Neuronal stem cell (in vitro differentiated cells): Measurements from ENCODE around the gene SLC6A19.

Experiments used
- DNase-seq: peaks from one replicate; pipeline ENCODE4 v3.0.0-alpha.2; 2013; ENCODE audit warnings: low spot score
- H2AFZ ChIP-seq: one replicate; pipeline ENCODE4 v1.6.1; 2013; ENCODE audit warnings: mild to moderate bottlenecking, low read length, inconsistent platforms
- H2AK5ac ChIP-seq: 2 replicates; pipeline ENCODE4 v1.6.1; 2013; ENCODE audit warnings: low read depth, mild to moderate bottlenecking, inconsistent platforms, low read length, moderate library complexity, mixed read lengths
- H2BK120ac ChIP-seq: 2 replicates; pipeline ENCODE4 v1.6.1; 2013; ENCODE audit warnings: low read depth, mild to moderate bottlenecking, inconsistent platforms, low read length, moderate library complexity, mixed read lengths
- H2BK12ac ChIP-seq: one replicate; pipeline ENCODE4 v1.6.1; 2013; ENCODE audit warnings: low read length, inconsistent platforms
- H2BK15ac ChIP-seq: 2 replicates; pipeline ENCODE4 v1.6.1; 2013; ENCODE audit warnings: mild to moderate bottlenecking, low read length, inconsistent platforms, mixed read lengths
- H2BK5ac ChIP-seq: one replicate; pipeline ENCODE4 v1.6.1; 2013; ENCODE audit warnings: inconsistent platforms, mild to moderate bottlenecking, low read length, moderate library complexity
- H3K14ac ChIP-seq: one replicate; pipeline ENCODE4 v1.6.1; 2013; ENCODE audit warnings: low read length, inconsistent platforms
- H3K18ac ChIP-seq: 2 replicates; pipeline ENCODE4 v1.6.1; 2013; ENCODE audit warnings: low read length, inconsistent platforms
- H3K23ac ChIP-seq: 2 replicates; pipeline ENCODE4 v1.6.1; 2013; ENCODE audit warnings: low read depth, mild to moderate bottlenecking, mixed read lengths, low read length, inconsistent platforms; ENCODE audit not compliant: poor library complexity
- H3K27ac ChIP-seq: replicated peaks from 3 replicates; pipeline ENCODE4 v1.5.1; 2013; ENCODE audit warnings: low read length, inconsistent platforms
- H3K27me3 ChIP-seq, 3 experiments: 2 replicates each; pipeline ENCODE4 v1.6.1; 2013; ENCODE audit warnings: low read length in 3 of 3, mild to moderate bottlenecking in 2 of 3, inconsistent platforms in 1 of 3, low read depth in 1 of 3, mixed read lengths in 1 of 3, moderate library complexity in 1 of 3; ENCODE audit not compliant: control insufficient read depth in 3 of 3, insufficient read depth in 3 of 3
- H3K36me3 ChIP-seq, 2 donors: replicated peaks in 1 of 2; 2 replicates each; pipeline ENCODE4 v1.6.1; 2013; ENCODE audit warnings: low read length in 2 of 2; ENCODE audit not compliant: control insufficient read depth in 2 of 2, insufficient read depth in 2 of 2
- H3K4ac ChIP-seq: 2 replicates; pipeline ENCODE4 v1.6.1; 2013; ENCODE audit warnings: inconsistent platforms, mild to moderate bottlenecking, low read length, moderate library complexity
- H3K4me1 ChIP-seq, 2 donors: 1 replicate in 1 of 2; 2 replicates in 1 of 2; pipeline ENCODE4 v1.6.1; 2013; ENCODE audit warnings: low read length in 2 of 2, low read depth in 1 of 2; ENCODE audit not compliant: control insufficient read depth in 2 of 2, insufficient read depth in 1 of 2
- H3K4me2 ChIP-seq: one replicate; pipeline ENCODE4 v1.6.1; 2013; ENCODE audit warnings: mild to moderate bottlenecking, low read length, inconsistent platforms; ENCODE audit not compliant: insufficient read depth, poor library complexity, severe bottlenecking
- H3K4me3 ChIP-seq, 2 donors: 2 replicates each; pipeline ENCODE4 v1.5.1; 2013; ENCODE audit warnings: low read length in 2 of 2, mild to moderate bottlenecking in 2 of 2, inconsistent platforms in 1 of 2, moderate library complexity in 1 of 2
- H3K79me1 ChIP-seq: one replicate; pipeline ENCODE4 v1.6.1; 2013; ENCODE audit warnings: low read depth, mild to moderate bottlenecking, inconsistent platforms, low read length, moderate library complexity
- H3K9ac ChIP-seq: one replicate; pipeline ENCODE4 v1.6.1; 2013; ENCODE audit warnings: mild to moderate bottlenecking, low read depth, low read length, inconsistent platforms; ENCODE audit not compliant: poor library complexity
- H3K9me3 ChIP-seq, 2 donors: replicated peaks in 1 of 2; 2 replicates each; pipeline versions ENCODE3 to v1.6.1; 2013; ENCODE audit warnings: low read length in 2 of 2, mild to moderate bottlenecking in 2 of 2, inconsistent platforms in 1 of 2, low read depth in 1 of 2, mixed read lengths in 1 of 2, moderate library complexity in 1 of 2; ENCODE audit not compliant: control insufficient read depth in 2 of 2, insufficient read depth in 1 of 2
- H4K8ac ChIP-seq: one replicate; pipeline ENCODE4 v1.6.1; 2013; ENCODE audit warnings: low read depth, mild to moderate bottlenecking, inconsistent platforms, low read length, moderate library complexity
- H4K91ac ChIP-seq: one replicate; pipeline ENCODE4 v1.6.1; 2013; ENCODE audit warnings: low read length, low read depth, mild to moderate bottlenecking, inconsistent platforms; ENCODE audit not compliant: poor library complexity
- WGBS, 2 donors: extraction: QIAGEN DNeasy Blood & Tissue Kit; methylation state at CpG; one replicate each; pipeline ENCODE4 v1.1.7; 2013; ENCODE audit warnings: missing lambda C conversion rate in 2 of 2, mixed read lengths in 1 of 2; ENCODE audit not compliant: insufficient read length in 2 of 2, insufficient replicate concordance in 1 of 2; ENCODE audit errors: extremely low coverage in 2 of 2; 5-methylcytosine and 5-hydroxymethylcytosine counted together

SLC6A19 gene

DNA sequence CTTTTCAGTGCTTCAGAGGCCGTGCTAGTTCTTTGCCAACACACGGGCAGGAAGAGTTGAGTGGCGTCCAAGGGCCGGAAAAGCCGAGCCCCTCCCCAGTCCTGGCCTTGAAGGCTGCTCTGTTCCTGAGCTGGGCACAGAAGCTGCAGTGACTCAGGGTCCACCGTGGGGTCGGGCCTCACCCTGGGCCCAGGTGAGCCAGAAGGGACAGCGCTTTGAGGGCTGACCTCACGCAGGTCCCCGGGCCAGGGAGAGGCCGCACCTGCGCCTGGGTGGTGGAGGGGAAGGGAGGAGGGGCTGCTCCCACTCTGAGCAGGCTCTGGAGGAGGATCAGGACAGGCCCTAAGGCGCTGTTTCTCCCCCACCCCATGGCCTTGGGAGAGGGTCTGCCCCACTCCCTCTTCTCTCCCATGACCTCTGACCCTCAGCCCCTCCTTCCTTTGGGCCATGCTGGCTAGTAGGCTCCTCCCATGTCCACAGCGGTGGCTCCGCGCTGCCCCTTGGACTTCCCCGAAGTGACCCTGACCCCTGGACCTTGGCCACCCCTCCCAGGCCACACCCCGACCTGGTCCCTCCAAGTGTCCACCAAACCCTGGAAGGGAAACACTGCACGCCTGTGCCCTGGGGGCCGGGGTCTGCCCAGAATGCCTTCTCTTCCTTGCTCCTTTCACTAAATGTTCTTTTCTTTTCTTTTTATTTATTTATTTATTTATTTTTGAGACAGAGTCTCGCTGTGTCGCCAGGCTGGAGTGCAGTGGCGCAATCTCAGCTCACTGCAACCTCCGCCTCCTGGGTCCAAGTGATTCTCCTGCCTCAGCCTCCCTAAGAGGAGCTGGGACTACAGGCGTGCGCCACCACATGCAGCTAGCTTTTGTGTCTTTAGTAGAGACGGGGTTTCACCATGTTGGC is 19.7 kb upstream of the SLC6A19 start:
- Histone ChIP-seq H2AFZ (no peak overlapping the region), H3K23ac (peak overlapping the region; percentile 10), H3K9me3 (peaks cover 0 to 2% of the 10 kb centered on the region in 2 donors), H3K4me3 (no peak overlapping the region), H3K4me2 (no peak overlapping the region), H2BK15ac (peak overlapping the region; percentile 85), H4K91ac (peak overlapping the region; percentile 85), H3K14ac (peak overlapping the region; percentile 82), H2BK12ac (peak overlapping the region; percentile 90), H4K8ac (no peak overlapping the region), H3K9ac (no peak overlapping the region), H2BK5ac (no peak overlapping the region), H3K79me1 (no peaks in the 10 kb centered on the region), H3K4ac (peak overlapping the region; percentile 53), H2AK5ac (peak overlapping the region; percentile 92), H3K4me1 (peaks cover 16 to 21% of the 10 kb centered on the region in 2 donors), H3K18ac (peak overlapping the region; percentile 80), H2BK120ac (no peak overlapping the region), H3K36me3 (no peaks in the 10 kb centered on the region), H3K27ac (no peak overlapping the region), H3K27me3 (peaks cover 0 to 5% (median 0%) of the 10 kb centered on the region in 3 experiments)
- DNase-seq: no peak
- WGBS, 2 donors: no CpG with 5 or more reads among the region's 27 CpGs

DNA sequence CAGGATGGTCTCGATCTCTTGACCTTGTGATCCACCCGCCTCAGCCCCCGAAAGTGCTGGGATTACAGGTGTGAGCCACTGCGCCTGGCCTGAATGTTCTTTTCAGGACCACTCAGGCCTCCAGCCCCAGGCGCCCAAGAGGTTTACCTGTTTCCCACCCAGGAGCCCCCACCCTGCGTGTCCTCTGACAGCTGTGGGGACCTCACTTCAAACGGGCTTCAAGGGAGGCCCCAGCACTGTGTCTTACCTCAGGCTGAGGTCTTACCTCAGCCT is 19.1 kb upstream of the SLC6A19 start:
- Histone ChIP-seq H3K9me3 (peaks cover 0 to 2% of the 10 kb centered on the region in 2 donors), H2AK5ac (peak overlapping the region; percentile 94), H2BK15ac (peak overlapping the region; percentile 98), H3K36me3 (no peaks in the 10 kb centered on the region), H2BK5ac (peak overlapping the region; percentile 66), H3K18ac (peak overlapping the region; percentile 91), H3K4ac (no peak overlapping the region), H2BK120ac (no peak overlapping the region), H3K9ac (no peak overlapping the region), H2BK12ac (peak overlapping the region; percentile 58), H4K8ac (no peak overlapping the region), H2AFZ (no peak overlapping the region), H3K27me3 (peaks cover 0 to 5% (median 0%) of the 10 kb centered on the region in 3 experiments), H3K79me1 (no peaks in the 10 kb centered on the region), H3K23ac (peak overlapping the region; percentile 31), H4K91ac (no peak overlapping the region), H3K4me2 (no peak overlapping the region), H3K27ac (no peak overlapping the region), H3K4me1 (peaks cover 16 to 21% of the 10 kb centered on the region in 2 donors), H3K4me3 (no peak overlapping the region), H3K14ac (peak overlapping the region; percentile 31)
- DNase-seq: no peak
- no CpG with 5 or more reads among the region's 7 CpGs for WGBS, 2 donors

DNA sequence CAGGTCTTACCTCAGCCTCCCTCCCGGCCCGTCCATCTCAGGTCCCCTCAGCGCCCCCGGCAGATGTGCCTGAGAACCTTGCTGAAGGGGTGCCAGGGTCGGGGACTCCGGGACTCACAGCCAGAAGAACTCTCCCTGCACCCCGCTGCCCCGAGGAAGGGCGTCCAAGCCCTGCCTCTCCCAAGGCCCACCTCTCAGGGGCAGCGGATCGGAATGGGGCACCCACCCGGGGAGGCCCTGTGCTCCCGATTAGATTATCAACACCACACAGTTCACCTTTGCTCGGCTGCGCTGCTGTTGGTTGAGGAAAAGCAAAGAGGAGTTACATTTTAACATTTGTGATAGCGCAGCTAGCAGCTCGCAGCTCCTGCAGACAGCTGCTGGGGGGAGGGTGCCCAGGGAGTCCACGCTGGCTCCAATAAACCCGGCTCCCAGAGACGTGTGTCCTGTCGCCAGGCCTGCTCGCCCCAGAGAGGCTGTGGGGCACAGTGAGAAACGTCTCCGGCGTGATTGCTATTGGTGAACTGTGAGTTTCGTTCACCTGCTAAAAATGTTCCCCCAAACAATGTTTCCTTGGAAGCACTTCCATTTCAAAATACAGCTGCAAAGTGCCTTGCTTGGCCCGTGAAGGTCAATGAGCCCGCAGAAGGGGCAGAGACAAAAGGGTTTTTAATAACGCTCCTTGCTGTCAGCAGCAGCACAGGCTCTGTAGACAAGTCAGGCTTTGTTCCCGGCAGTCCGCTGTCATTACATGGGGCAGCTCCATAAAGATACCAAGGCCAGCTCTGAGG is 18.6 kb upstream of the SLC6A19 start:
- H2BK15ac ChIP-seq: peak overlapping the region; percentile 98
- peak overlapping the region; percentile 23 for H2AFZ ChIP-seq
- H3K27me3 ChIP-seq: peaks cover 0 to 5% (median 0%) of the 10 kb centered on the region in 3 experiments
- no peaks in the 10 kb centered on the region for H3K36me3 ChIP-seq
- no peaks in the 10 kb centered on the region for H3K79me1 ChIP-seq
- peak overlapping the region; percentile 46 for H3K27ac ChIP-seq
- no peak overlapping the region for H2BK120ac ChIP-seq
- H2BK5ac ChIP-seq: peak overlapping the region; percentile 66
- H3K4me2 ChIP-seq: peak overlapping the region; percentile 14
- peak overlapping the region; percentile 91 for H3K18ac ChIP-seq
- H3K9me3 ChIP-seq: peaks cover 0 to 2% of the 10 kb centered on the region in 2 donors
- H2BK12ac ChIP-seq: peak overlapping the region; percentile 58
- H3K9ac ChIP-seq: no peak overlapping the region
- H3K23ac ChIP-seq: peak overlapping the region; percentile 31
- no peak overlapping the region for H3K4ac ChIP-seq
- DNase-seq: no peak
- peaks cover 16 to 21% of the 10 kb centered on the region in 2 donors for H3K4me1 ChIP-seq
- no peak overlapping the region for H3K4me3 ChIP-seq
- H4K91ac ChIP-seq: no peak overlapping the region
- H3K14ac ChIP-seq: peak overlapping the region; percentile 56
- peak overlapping the region; percentile 94 for H2AK5ac ChIP-seq
- no peak overlapping the region for H4K8ac ChIP-seq
- no CpG with 5 or more reads among the region's 31 CpGs for WGBS, 2 donors
